ENCODE results near the gene MR1.

MR1 gene

DNA sequence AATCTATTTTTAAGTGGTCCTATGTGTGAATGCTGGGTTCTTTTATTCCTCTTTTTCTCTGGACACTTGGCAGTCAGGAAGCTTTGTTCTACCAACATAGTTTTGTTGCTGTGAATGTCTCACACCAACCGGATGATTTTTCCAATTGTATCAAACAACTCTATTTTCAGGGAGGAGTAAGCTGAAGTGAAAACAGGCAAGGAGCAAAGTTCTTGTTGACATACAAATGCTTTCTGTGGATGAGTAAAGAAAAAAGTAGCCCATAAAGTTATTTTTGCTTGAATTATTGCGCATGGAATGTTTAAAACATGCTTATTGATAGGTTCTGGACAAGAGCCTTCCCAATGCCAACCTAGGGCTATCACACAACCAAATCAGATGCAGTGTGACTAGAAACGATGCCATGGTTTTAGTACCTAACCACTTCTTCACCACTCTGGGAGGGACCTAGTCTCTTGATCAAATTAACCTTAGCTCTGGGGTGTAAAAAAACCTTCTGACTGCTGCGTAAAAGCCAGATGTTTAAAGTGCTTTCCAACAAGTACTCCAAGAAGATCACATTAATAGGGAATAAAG lies 59.2 kb downstream of the MR1 start:
- DNase-seq: no peak

DNA sequence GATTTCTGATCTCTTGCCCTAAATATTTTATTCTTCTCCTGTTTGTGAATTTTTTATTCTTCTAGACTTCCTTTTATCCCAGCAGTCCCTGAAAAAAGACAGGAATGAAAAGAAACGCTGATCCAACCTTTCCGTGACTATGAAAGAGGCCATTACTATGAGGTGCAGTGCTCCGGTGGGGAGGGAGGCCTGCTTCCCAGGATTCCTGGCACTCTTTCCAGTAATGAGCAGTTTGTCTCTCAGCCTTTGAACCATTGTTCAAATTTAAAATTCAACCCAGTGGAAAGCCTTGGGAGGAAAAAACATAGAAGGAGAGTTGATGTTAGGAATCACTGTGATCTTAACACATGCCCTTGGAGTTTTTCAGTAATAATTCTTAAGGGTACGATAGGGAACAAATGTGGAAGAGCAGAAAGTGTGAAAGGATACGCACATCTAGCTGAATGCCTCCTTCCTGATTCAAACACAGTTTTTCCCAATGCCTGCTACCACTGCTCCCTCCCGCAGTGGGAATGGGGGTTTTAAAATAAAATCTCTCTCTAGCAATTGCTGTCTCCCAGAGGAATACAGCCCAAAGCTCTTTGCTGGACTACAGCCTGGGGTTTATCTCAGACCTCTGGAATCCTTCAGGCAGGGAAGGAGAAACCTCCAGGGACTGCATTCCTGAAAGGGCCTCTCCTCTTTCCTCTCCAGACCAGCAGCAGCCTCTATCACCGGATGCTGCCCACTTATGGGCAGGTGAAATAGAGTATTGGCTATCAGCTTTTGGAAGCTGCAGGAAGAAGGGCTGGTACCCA lies 60.8 kb downstream of the MR1 start:
- no peak for DNase-seq

DNA sequence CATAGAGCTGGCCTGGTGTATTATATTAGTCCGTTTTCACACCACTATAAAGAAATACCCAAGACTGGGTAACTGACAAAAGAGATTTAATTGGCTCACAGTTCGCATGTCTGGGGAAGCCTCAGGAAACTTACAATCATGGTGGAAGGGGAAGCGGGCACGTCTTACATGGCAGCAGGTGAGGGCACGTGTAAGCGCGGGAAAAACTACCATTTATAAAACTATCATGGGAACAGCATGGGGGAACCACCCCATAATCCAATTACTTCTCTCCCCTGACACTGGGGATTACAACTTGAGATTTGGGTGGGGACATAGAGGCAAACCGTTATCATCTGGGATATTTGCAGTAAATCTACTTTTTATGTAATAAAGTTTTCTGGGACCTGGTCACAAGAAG lies 61.5 kb downstream of the MR1 start:
- DNase-seq: no peak

DNA sequence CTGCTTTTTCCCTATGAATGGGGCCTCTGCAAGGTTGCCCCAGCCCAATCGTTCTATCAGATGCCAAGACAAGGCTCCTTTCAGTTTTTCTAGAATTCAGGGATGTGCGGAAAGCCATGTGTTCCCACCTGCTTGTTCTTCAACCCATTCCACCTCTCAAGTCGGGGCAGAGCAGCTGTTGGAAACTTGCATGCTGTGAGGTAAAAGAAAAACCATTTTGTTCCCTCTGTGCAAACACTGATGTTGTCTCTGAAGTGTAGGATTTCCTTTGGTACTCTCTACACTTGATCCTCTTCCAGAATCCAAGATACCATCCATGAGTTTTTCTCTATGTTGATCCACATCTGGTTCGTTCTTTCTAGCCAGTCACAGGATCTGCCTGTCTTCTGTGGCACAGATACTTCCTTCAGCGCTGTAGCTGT lies 62.0 kb downstream of the MR1 start:
- no peak for DNase-seq

DNA sequence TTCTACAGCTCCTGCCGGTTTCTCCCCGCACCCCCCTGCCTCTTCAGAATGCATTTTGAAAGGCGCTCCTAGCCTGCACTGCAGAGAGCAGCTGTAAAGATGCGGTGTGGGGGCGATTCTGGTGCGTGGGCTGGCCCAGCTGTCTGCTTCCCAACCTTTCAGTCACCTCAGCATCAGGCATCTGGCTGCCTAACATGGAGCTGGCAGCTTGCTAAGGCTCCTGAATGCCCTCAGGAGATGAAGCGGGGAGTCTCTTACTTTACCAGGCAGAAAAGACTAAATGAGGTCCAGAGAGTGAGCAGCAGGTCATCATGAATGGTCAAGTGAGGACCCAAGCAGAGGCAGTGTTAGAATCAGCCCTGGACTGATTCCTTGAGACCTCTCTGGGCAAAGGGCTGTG lies 63.5 kb downstream of the MR1 start:
- DNase-seq: no peak

DNA sequence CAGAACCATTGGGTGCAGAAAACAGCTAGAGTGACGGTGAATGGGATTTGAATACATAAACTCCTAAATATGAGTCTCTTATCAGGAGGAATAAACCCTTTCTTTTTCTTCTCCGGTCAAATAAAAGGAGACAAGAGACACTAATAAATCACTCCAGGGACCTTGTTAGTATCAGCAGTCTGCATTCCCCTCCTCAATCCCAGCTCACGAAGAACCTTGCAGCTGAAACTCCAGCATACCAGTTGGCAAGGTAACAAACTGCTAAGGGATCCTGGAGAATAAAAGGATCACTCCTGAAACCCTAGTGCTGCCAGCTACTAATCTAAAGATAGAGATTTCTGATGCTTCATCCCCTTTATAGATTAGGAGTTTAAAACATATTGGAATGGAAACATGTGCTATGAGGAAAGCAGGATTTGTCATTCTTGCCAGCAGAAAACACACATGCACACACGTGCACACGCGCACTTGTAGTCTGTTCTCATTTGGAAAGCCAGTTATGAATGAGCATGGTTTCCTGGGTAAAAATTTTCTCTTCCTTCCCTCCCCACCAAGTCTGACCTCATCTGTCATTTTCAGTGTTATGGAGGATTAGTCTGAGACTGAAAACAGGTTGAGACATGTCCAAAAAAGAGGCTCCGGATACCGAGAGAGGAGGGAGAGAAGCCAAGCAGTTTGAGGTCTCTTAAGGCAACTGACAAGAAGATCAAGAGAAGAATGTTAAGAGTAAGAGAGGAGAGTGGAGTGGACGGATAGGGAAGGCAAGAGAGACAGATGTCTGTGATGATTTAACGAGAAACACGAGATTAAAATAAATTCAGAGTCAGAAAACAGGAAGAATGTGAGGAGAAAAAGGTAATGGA lies 65.6 kb downstream of the MR1 start:
- DNase-seq: peak; percentile 92

DNA sequence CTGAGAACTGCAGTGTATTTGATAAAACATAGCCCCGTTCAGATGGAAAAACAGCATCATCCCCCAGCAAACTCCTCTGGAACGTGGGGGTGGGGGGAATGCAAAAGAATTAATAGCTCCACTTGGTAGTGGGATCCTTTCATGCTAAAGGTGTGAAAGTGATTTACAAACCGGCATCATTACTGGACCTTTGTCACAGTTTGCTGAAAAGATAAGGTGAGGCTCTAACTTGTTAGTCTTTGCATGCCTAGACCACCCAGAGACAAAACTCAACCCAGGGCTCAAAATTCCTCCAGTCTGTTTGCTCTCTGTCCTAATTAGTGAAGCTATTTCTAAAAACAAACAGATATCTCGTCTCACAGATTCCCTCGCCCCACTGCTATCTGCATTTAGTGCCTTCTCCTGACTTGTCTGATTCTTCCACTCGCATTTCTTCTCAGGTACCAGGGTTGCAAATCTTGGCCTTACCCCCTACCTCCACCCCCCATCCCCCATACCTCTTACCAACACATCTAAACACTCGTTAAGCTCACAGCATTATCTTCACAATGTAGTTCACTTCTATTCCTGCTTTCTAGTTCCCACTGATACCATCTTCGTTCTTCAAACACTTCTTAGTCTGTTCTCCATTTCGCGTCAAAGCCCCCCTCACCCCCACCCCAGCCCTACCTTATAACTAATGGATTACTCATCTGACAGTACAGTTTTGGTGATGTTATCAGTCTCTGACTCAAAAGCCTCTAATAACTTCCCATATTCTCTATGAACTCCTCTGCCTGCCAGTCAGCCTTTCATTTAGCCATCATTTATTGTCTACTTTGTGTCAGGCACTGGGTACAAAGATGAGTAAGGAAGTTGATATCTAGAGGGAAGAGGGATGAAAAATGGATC lies 66.5 kb downstream of the MR1 start:
- peak; percentile 52 for DNase-seq

DNA sequence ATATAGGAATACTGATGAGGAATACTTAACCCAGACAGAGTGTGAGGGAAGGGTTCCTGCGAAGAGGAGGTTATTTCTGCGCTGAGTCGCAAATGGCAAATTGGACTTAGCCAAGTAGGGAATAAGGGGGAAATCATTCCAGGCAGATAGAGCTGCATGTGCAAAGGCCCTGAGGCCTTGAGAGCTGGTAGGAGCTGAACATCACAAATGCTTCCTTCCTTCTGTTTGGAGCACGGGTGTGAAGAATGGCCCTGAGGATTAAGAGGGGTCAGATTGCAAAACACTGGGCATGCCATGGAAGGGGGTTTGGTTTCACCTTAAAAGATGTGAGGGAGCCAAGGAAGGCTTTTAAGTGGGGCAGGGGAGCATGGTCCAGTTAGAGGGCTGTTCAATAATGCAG lies 67.2 kb downstream of the MR1 start:
- no peak for DNase-seq

DNA sequence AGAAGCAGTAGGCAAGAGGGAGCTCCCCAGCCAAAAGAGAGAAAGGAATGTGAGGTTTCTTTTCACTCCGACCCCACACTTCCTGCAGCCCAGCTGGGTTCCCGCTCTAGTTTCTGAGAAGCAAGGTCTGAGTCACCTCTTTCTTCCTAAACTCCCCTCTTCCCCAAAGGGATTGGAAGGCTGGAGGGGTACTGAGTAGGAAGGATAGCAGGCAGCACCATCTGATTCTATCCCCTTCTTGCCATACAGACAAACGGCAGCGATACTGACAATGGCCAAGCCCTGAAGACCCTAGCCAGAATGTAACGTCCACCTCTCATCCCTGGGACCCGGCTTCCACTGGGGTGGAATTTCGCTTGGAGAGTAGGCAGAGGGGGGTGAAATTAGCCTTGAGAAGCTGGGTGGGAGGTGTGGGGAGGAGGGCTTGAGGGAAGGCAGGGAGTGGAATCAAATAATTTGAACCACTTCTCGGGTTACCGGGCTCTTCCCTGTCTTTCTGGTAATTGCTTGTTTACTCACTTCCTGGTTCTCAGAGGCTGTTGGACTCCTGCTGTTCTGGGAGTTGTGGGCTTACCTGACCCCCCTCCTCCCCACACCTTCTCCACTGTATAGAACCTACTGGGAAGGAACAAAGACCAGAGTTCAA lies 67.9 kb downstream of the MR1 start:
- no peak for DNase-seq

DNA sequence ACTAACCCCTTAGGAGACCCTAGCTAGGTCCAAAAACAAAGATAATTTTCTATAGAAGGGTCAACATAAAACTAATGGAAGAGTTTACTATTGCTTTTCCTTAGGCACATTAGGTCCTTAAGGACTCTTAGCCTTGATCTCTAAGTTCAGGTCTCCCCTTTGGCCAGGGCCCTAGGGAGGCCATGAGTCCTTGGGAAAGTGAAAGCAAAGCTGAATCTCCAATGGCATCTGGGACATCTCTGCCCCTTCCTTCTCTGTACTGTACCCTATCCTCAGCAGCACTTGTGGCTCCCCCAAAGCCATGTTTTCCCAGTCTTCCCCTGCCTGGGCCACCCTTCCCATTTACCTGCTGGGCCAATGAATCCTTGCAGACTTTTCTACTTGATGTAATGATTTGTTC lies 69.1 kb downstream of the MR1 start:
- DNase-seq: no peak

DNA sequence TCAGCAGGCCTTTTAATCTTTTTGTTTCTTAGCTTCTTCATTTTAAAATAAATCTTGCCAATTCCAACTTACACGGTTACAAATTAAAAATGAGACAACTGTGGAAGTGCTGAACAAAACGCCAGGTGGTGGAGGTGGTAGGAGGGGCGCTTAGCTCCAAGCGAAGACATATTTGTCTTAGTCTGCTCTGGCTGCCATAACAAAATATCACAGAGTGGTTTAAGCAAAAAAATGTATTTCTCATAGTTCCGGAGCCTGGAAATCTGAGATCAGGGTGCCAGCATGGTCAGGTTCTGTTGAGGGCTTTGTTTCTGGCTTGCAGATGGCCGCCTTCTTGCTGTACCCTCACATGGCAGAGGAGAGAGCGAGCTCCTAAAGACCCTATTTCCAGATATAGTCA lies 69.6 kb downstream of the MR1 start:
- DNase-seq: no peak

DNA sequence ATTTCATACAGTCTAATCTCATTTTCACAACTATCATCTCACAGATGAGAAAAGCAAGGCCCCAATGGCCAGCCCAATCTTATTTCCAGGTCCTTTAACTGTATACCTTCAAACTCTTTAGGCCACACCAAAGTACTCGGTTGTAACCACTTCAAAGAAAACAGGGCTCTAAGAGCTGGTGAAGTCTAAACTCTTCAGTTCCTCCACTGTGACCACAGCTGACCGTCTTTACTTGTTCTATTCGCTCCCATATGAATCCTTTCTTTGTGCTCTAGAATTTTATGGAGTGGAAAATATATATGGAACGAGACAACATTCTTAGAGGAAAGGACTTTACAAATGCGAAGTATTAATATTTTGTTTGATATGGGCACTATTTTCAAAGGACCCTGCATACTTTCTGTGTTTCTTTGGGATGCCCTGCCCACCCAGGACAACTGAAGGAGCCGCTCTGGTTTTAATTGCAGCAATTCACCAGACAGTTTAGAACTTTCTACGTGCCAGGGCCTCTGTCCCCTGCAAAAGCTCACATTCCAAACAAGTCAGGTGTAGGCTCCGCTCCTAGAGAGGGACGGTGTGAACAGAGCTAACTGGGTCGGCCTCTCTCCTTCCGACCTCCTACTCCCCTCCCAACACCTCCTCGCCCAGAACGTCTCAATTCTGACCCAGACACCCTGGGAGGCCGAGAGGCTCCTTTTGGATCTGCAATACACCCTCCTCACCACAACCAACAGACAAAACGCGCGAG lies 70.4 kb downstream of the MR1 start:
- peak; percentile 19 for DNase-seq

DNA sequence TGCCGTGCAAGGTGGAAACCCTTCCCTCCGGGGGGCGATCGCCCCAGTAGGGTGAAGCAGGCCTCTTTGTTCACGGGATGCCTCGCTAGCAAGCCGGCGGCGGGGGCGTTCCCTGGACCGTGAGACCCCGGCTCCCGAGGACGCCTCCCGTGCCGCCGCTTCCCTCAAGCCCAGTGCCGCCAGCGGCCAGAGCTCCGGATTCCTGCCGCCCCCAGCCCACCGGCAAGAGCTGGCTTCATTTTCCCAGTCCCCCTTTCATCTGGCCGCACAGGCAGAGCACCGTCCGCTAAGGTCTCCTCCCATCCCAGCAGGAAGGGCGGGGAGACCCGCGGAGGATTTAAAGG lies 71.0 kb downstream of the MR1 start:
- no peak for DNase-seq

DNA sequence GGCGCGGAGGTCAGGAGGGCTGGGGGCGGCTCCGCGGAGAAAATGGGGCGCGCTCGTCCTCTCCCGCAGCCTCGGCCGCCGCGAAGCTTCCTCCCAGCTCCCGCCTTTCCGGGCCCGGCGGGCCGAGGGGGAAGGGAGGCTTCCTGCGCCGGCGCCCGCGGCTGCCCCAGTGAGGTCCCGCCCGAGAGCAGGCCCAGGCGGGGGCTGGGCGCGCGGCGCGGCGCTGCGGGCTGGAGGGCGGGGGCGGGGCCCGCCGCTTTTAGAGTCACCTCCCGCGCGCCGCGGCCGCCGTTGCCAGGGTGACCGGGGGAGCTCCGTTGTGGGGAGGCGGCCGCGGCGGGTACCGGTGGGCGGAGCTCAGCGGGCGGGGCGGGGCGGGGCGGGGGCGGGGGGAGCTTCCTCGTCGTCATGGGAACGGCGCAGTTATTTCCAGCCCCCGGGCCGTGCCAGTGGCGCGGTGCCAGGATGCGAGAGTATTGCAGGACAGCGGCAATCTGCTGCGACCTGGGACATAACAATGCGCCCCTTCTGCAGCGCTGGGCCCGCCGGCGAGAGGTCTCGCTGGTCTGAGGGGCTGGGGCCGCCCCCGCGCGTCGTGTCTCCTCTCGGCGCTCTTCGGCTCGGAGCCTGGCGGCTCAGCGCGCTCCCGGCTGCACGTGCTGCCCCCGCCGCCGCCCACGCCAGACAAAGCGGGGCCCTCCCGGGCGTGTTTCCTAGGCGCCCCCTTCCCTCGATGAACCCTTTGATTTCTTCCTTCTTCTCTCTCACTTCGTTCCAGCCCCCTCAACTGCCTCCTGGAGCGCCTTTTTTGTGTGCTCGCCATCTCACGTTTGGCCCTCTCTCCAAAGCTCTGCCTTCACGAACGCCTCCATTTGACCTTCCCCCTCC lies 71.6 kb downstream of the MR1 start:
- DNase-seq: peak; percentile 94

DNA sequence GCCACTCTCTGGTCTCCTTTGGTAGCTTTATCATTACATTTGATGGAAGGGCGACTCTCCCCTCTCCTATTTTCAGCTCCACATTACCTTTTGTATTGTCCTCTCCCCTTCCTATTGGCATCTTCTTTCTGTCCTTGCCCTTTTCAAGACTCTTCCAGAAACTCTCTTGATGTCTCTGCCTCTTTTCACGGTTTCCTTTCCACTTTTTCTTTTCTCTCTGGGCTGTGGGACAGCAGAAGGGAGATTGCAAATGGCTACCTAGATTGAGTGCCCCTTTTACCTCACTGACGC lies 72.2 kb downstream of the MR1 start:
- no peak for DNase-seq

DNA sequence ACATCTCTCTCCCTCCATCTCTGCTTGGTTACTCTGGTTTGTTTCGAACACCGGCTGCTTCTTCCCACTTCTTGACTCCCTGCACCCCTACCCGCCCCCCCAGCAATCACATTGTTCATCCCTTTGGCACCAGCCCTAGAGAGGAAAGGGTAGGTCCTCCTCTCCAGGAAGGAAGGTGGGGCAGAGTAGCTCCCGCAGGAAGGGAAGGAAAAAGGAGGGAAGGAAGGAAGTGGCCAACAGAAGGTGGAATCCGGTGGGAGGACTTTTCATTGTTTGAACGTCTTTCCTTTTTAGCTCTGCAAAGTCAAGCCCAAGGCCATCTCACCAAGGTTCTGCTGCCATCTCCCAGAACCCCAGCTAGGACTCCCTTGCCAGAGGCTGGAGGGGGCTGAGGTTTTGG lies 72.7 kb downstream of the MR1 start:
- DNase-seq: no peak

DNA sequence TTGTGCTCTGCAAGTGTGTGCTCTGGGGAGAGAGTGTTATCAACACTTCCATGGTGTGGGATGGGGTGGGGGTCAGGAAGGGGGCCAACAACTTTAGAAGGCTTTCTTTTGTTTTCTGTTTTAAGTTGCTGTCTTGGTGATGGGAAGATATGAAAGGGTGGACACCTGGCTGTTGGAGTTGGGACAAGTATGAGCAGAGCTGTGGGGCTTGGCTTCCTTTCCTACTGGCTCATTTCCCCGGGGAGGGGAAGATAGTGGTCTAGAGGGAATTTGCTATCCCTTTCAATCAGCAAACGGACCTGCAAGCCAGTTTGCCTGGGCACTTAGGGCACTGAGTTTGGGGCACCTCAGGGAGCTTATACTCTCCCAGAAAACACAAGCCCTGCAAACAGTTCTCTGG lies 73.9 kb downstream of the MR1 start:
- no peak for DNase-seq

DNA sequence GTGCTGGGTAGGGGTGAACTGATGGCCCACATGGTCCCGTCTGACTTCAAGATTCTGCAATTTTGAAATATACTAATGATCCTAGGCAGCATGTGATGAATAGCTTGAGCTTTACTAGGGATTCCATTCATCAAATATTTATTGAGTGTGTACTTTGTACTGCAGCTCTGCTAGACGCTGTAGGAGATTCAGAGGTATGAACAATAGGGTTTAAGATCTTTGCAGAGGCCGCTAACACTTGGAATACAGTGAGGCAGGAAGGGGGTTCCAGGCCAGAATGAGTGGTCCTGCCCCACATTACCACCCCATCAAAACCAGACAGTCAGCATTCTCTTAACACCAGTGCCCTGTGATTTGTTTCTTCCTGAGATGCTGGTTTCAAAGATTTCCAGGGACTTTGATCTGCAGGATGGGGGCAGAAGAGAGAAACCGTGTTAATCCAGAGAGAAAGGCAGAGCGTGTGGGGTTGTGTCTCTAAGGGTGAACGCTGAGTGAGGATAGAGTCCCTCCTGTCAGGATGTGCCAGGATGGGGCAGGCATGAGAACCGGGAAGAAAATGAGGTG lies 74.6 kb downstream of the MR1 start:
- DNase-seq: no peak

DNA sequence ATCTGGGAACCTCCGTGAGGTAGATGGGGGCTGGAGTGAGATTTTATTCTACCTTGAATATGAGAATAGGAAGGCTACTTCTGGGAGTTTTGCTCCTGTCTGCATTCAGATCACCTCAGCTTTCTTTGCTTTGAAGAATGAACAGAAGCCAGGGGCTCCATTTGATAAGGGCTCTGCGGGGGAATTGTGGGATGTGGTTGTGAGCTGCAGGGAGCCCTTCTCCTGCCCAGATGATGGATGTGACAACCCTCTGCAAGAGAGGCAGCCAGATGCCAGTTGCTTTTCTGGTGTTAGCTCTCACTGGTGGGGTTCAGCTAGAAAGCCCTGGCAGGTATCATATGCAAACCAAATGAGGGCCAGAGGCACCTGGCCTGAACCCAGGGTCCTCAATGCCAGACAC lies 76.2 kb downstream of the MR1 start:
- DNase-seq: no peak

All from activated CD4-positive, alpha-beta T cell treated with anti-CD3 and anti-CD28 coated beads, Interleukin-10, Interleukin-2, amounts not matched to agents 100 ng/mL and 50 ng/mL, durations not matched to agents 16 hours and 8 hours (primary cell).